HUDEP-2 (cell line): ENCODE measurements around the gene SGPP1.
"Not testable (repeated sequence)": the region's sequence is repeated elsewhere in the genome, so short reads cannot be mapped to it uniquely, and the experiment has no call there.

ENCODE experiments used
- DNase-seq, 76 experiments: peaks; one replicate each; lab custom pipeline; 2025; ENCODE audit not compliant: unreplicated experiment in 76 of 76; lab: John Stamatoyannopoulos, UW

The SGPP1 gene

GRCh38 chr14:63677891-63678379 lies 49.9 kb downstream of the SGPP1 start:
- peak in 22 of 76 experiments; percentile 3 to 62 (median 27) for DNase-seq

GRCh38 chr14:63676615-63677014 lies 51.2 kb downstream of the SGPP1 start:
- no peak for DNase-seq

- DNase-seq = no peak
Measured at GRCh38 chr14:63673886-63674497, 53.9 kb downstream of the SGPP1 start.

- DNase-seq = no peak
Measured at GRCh38 chr14:63673255-63673654, 54.6 kb downstream of the SGPP1 start.

GRCh38 chr14:63672417-63673180 lies 55.3 kb downstream of the SGPP1 start:
- DNase-seq = no peak

GRCh38 chr14:63671987-63672386 lies 55.9 kb downstream of the SGPP1 start:
- DNase-seq = no peak

- no peak for DNase-seq
Measured at GRCh38 chr14:63670692-63671091, 57.2 kb downstream of the SGPP1 start.

GRCh38 chr14:63666335-63666734 lies 61.5 kb downstream of the SGPP1 start:
- DNase-seq = peak in 1 of 76 experiments; percentile 4

GRCh38 chr14:63663428-63664341 lies 64.2 kb downstream of the SGPP1 start:
- DNase-seq = peak in 3 of 76 experiments; percentile 4 to 8 (median 6)

GRCh38 chr14:63662776-63663175 lies 65.1 kb downstream of the SGPP1 start:
- DNase-seq = no peak

GRCh38 chr14:63661881-63662280 lies 66.0 kb downstream of the SGPP1 start:
- not testable (repeated sequence) for DNase-seq

GRCh38 chr14:63659726-63660125 lies 68.1 kb downstream of the SGPP1 start:
- peak in 14 of 76 experiments; percentile 5 to 54 (median 26) for DNase-seq

GRCh38 chr14:63656194-63656593 lies 71.7 kb downstream of the SGPP1 start:
- no peak for DNase-seq

- no peak for DNase-seq
Measured at GRCh38 chr14:63654936-63655335, 72.9 kb downstream of the SGPP1 start.

GRCh38 chr14:63654346-63654745 lies 73.5 kb downstream of the SGPP1 start:
- DNase-seq = no peak

GRCh38 chr14:63652406-63652805 lies 75.5 kb downstream of the SGPP1 start:
- no peak for DNase-seq

- DNase-seq = peak in 7 of 76 experiments; percentile 8 to 23 (median 16)
Measured at GRCh38 chr14:63650256-63650952, 77.5 kb downstream of the SGPP1 start.

- no peak for DNase-seq
Measured at GRCh38 chr14:63647696-63648410, 80.0 kb downstream of the SGPP1 start.

GRCh38 chr14:63644741-63645140 lies 83.1 kb downstream of the SGPP1 start:
- no peak for DNase-seq
